Measurements from ENCODE around the gene GRK3. TPM values are rescaled to one million over a fixed set of nuclear protein-coding genes. Genes with fewer than 3 reads are reported as not detected.

GRK3 gene
- total RNA-seq, 3 donors from 2014 or later (not counting 1 experiment from before 2014, with no cell fraction given) = 2.2 to 7.2 (median 3.8) TPM

- no peak overlapping the region for H3K4me3 Mint-ChIP-seq
- H3K36me3 Mint-ChIP-seq = no peaks in the 10 kb centered on the region
- Histone ChIP-seq H3K36me3 (ENCODE audit: control insufficient read depth, insufficient read depth, low read length) (no peaks in the 10 kb centered on the region), H3K4me1 (ENCODE audit: control insufficient read depth, insufficient read depth, low read length) (no peaks in the 10 kb centered on the region), H3K27me3 (ENCODE audit: control insufficient read depth, insufficient read depth, low read length) (no peaks in the 10 kb centered on the region), H3K4me3 (ENCODE audit: low read length) (no peak overlapping the region), H3K27ac (ENCODE audit: low read length) (no peak overlapping the region), H3K9me3 (ENCODE audit: control insufficient read depth, insufficient read depth, low read length) (no peaks in the 10 kb centered on the region)
- no peaks in the 10 kb centered on the region for H3K27me3 Mint-ChIP-seq (ENCODE audit: low read depth in 2 of 2)
- H3K4me1 Mint-ChIP-seq = no peaks in the 10 kb centered on the region
- H3K9me3 Mint-ChIP-seq = no peaks in the 10 kb centered on the region
- no peak overlapping the region for H3K27ac Mint-ChIP-seq
- DNase-seq = no peak
- intact Hi-C loops (cut with micrococcal nuclease) = no loop called here
- ATAC-seq = no peak
- TF ChIP-seq, protein P1, sequence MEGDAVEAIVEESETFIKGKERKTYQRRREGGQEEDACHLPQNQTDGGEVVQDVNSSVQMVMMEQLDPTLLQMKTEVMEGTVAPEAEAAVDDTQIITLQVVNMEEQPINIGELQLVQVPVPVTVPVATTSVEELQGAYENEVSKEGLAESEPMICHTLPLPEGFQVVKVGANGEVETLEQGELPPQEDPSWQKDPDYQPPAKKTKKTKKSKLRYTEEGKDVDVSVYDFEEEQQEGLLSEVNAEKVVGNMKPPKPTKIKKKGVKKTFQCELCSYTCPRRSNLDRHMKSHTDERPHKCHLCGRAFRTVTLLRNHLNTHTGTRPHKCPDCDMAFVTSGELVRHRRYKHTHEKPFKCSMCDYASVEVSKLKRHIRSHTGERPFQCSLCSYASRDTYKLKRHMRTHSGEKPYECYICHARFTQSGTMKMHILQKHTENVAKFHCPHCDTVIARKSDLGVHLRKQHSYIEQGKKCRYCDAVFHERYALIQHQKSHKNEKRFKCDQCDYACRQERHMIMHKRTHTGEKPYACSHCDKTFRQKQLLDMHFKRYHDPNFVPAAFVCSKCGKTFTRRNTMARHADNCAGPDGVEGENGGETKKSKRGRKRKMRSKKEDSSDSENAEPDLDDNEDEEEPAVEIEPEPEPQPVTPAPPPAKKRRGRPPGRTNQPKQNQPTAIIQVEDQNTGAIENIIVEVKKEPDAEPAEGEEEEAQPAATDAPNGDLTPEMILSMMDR (IDR thresholded peaks at IDR 0.05) = no peak
- 71% methylated on average over 5 of the region's 5 CpGs for WGBS (ENCODE audit: insufficient coverage)
Observed at GRCh38 chr22:25690798-25691197, 126.3 kb downstream of the GRK3 start.

- Histone ChIP-seq H3K9me3 (ENCODE audit: control insufficient read depth, insufficient read depth, low read length) (no peaks in the 10 kb centered on the region), H3K27me3 (ENCODE audit: control insufficient read depth, insufficient read depth, low read length) (no peaks in the 10 kb centered on the region), H3K27ac (ENCODE audit: low read length) (no peak overlapping the region), H3K4me1 (ENCODE audit: control insufficient read depth, insufficient read depth, low read length) (no peaks in the 10 kb centered on the region), H3K36me3 (ENCODE audit: control insufficient read depth, insufficient read depth, low read length) (no peaks in the 10 kb centered on the region), H3K4me3 (ENCODE audit: low read length) (no peak overlapping the region)
- TF ChIP-seq, protein P1 (IDR thresholded peaks at IDR 0.05) = no peak
- Mint-ChIP-seq H3K27ac (no peak overlapping the region), H3K4me3 (no peak overlapping the region), H3K4me1 (no peaks in the 10 kb centered on the region), H3K27me3 (ENCODE audit: low read depth in 2 of 2) (peaks cover 0 to 3% of the 10 kb centered on the region in 2 donors), H3K9me3 (no peaks in the 10 kb centered on the region), H3K36me3 (no peaks in the 10 kb centered on the region)
- 85% methylated on average over 15 of the region's 15 CpGs for WGBS (ENCODE audit: insufficient coverage)
- no peak for ATAC-seq
- DNase-seq = no peak
- intact Hi-C loops (cut with micrococcal nuclease) = no loop called here
Observed at GRCh38 chr22:25692397-25693267, 128.2 kb downstream of the GRK3 start.

- Histone ChIP-seq H3K9me3 (ENCODE audit: control insufficient read depth, insufficient read depth, low read length) (no peaks in the 10 kb centered on the region), H3K27ac (ENCODE audit: low read length) (no peak overlapping the region), H3K4me1 (ENCODE audit: control insufficient read depth, insufficient read depth, low read length) (no peaks in the 10 kb centered on the region), H3K36me3 (ENCODE audit: control insufficient read depth, insufficient read depth, low read length) (no peaks in the 10 kb centered on the region), H3K4me3 (ENCODE audit: low read length) (no peak overlapping the region), H3K27me3 (ENCODE audit: control insufficient read depth, insufficient read depth, low read length) (no peaks in the 10 kb centered on the region)
- intact Hi-C loops (cut with micrococcal nuclease) = no loop called here
- no peaks in the 10 kb centered on the region for H3K9me3 Mint-ChIP-seq
- ATAC-seq (no peak), DNase-seq (no peak)
- H3K4me1 Mint-ChIP-seq = no peaks in the 10 kb centered on the region
- H3K27me3 Mint-ChIP-seq (ENCODE audit: low read depth in 2 of 2) = peaks cover 0 to 3% of the 10 kb centered on the region in 2 donors
- TF ChIP-seq, protein P1 (IDR thresholded peaks at IDR 0.05) = no peak
- no peak overlapping the region for H3K27ac Mint-ChIP-seq
- H3K4me3 Mint-ChIP-seq = no peak overlapping the region
- 97% methylated on average over 4 of the region's 4 CpGs for WGBS (ENCODE audit: insufficient coverage)
- H3K36me3 Mint-ChIP-seq = no peaks in the 10 kb centered on the region
Observed at GRCh38 chr22:25693268-25693565, 128.7 kb downstream of the GRK3 start.
